NT2/D1 (cell line): ENCODE results near the gene FOXO3.

ENCODE experiments used
- DNase-seq: peaks from one replicate; pipeline ENCODE4 v3.0.0-alpha.2; 2011; ENCODE audit warnings: low read depth, low spot score
- H3K27me3 ChIP-seq: 2 replicates; pipeline ENCODE4 v1.6.0; 2011; ENCODE audit warnings: mild to moderate bottlenecking; ENCODE audit not compliant: insufficient read length, insufficient read depth
- H3K36me3 ChIP-seq: 2 replicates; pipeline ENCODE4 v1.6.1; 2011; ENCODE audit warnings: mild to moderate bottlenecking, low read length, mixed read lengths; ENCODE audit not compliant: insufficient read depth, insufficient read length
- H3K4me1 ChIP-seq: 2 replicates; pipeline ENCODE4 v1.5.1; 2011; ENCODE audit not compliant: insufficient read depth, insufficient read length
- H3K4me3 ChIP-seq: 2 replicates; pipeline ENCODE4 v1.5.1; 2011; ENCODE audit warnings: low read depth; ENCODE audit not compliant: insufficient read length
- H3K9ac ChIP-seq: 2 replicates; pipeline ENCODE4 v1.6.0; 2011; ENCODE audit warnings: low read depth; ENCODE audit not compliant: insufficient read length
- H3K9me3 ChIP-seq: 2 replicates; pipeline ENCODE4 v1.5.1; 2011; ENCODE audit warnings: mild to moderate bottlenecking, low read length; ENCODE audit not compliant: insufficient read depth
- SUZ12 ChIP-seq: IDR thresholded peaks from 2 replicates; pipeline ENCODE4 v1.6.1; 2011; ENCODE audit not compliant: insufficient read length, insufficient read depth; ENCODE audit errors: extremely low read depth
- YY1 ChIP-seq: IDR thresholded peaks from 2 replicates; pipeline ENCODE4 v1.6.1; 2011; ENCODE audit not compliant: insufficient read length, insufficient read depth
- ZNF274 ChIP-seq: IDR thresholded peaks from 2 replicates; pipeline ENCODE4 v1.6.1; 2011; ENCODE audit warnings: mild to moderate bottlenecking, low read depth, low read length

FOXO3 gene

DNA sequence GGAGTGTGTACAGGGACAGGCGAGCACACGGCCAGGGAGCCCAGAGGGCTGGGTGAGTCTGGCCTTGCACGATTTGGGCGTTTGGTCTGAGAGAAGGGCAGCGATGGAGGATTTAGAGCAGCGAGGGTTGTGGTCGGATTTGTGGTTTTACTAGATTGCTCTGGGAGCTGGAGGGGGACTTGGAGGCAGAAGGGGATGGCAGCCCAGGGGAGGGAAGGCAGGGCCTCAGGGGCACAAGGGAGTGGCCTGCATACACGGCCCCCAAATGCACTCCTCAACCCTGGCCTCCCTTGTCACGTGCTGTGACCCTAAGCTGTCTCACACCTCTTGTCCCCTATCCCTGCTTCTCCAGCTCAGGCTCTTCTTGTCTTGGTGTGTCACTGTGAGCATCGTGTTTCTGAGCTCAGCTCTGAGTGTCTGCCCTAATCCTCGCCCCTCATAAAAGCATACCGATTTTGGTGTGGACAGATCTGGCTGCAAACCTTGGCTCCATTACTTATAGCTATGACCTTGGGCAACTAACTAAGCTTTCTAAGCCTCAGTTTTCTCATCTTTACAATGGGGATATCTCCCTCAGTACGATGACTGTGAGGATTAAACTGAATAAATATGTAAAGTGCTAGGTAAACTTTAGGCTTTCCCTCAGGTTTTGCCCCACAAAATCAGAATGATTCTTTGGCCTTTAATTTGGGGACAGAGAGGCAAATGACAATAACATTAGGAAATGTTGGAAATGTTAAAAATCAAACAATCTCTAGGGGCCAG is 167.4 kb downstream of the FOXO3 start:
- peaks cover 2% of the 10 kb centered on the region for H3K4me1 ChIP-seq
- no peak for DNase-seq
- no peak overlapping the region for H3K9ac ChIP-seq
- H3K4me3 ChIP-seq = no peak overlapping the region
- TF ChIP-seq ZNF274 (no peak), YY1 (no peak), SUZ12 (no peak)
- H3K36me3 ChIP-seq = no peaks in the 10 kb centered on the region
- no peaks in the 10 kb centered on the region for H3K9me3 ChIP-seq
- H3K27me3 ChIP-seq = no peaks in the 10 kb centered on the region

DNA sequence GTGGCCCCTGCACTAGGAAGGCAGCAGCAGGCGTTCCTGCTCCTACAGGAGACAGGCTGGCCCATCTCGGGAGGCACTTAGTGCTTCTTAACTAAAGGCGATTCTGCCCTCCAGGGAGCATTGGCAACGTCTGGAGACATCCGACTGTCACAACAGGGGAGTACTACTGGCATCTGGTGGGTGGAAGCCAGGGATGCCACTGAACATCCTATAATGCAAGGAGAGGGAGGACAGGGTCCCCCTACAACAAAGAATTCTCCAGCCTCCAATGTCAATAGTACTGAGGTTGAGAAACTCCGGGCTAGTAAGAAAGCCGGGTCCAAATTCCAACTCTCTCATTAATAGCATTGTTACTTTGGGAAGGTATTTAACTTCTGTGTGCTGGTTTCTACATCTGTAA is 168.1 kb downstream of the FOXO3 start:
- Histone ChIP-seq H3K4me1 (peaks cover 2% of the 10 kb centered on the region), H3K4me3 (no peak overlapping the region), H3K27me3 (no peaks in the 10 kb centered on the region), H3K9me3 (no peaks in the 10 kb centered on the region), H3K9ac (no peak overlapping the region), H3K36me3 (no peaks in the 10 kb centered on the region)
- no peak for DNase-seq
- TF ChIP-seq YY1 (no peak), ZNF274 (no peak), SUZ12 (no peak)

DNA sequence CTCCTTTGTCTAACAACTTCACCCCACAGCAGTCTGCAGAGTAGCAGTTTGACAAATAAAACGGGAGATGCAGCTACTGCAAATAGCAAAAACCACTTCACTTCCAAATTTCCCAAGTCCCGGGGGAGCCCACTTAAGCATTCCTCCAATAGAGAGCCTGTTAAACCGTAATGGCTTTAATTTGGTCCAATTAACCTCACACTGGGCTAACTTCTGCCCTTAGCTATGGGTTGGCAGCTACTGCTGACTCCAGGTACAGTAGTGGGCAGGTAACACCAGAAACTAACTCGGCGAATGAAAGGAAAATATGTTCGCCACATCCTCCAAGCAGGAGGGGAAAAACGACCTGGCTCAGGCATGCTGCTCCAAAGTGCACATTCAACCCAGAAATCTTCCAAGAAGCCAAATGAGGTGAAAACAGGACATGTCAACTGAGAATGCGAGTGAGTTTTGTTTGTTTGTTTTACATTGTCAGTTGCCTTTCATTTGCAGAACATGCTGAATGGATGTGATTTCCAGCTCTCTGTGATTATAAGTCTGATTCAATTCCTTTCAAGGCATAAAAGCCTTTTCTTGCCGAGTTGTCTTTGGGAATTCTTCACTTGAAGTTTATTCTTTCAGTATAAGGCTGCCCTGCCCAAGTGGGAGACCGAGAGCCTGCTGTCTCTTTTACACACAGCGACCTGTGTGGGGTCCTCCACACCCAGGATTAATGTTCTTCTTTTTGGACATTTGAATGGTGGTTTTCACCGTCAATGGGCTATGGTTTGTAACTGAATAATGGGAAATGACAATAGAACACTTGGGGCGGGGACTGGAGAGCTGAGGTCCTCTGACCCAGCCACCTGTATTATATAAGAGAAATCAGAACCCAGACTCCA is 170.2 kb downstream of the FOXO3 start:
- TF ChIP-seq SUZ12 = no peak
- TF ChIP-seq ZNF274 = no peak
- TF ChIP-seq YY1 = no peak
- H3K27me3 ChIP-seq = no peaks in the 10 kb centered on the region
- peaks cover 2% of the 10 kb centered on the region for H3K4me1 ChIP-seq
- H3K36me3 ChIP-seq = no peaks in the 10 kb centered on the region
- no peaks in the 10 kb centered on the region for H3K9me3 ChIP-seq
- DNase-seq = peak; percentile 3
- H3K9ac ChIP-seq = no peak overlapping the region
- H3K4me3 ChIP-seq = no peak overlapping the region

GRCh38 chr6:108732091-108732870 is 171.6 kb downstream of the FOXO3 start:
- Histone ChIP-seq H3K4me1 (peaks cover 2% of the 10 kb centered on the region), H3K9me3 (no peaks in the 10 kb centered on the region), H3K27me3 (no peaks in the 10 kb centered on the region), H3K36me3 (no peaks in the 10 kb centered on the region), H3K9ac (no peak overlapping the region), H3K4me3 (no peak overlapping the region)
- TF ChIP-seq YY1 (no peak), SUZ12 (no peak), ZNF274 (no peak)
- peak; percentile 8 for DNase-seq

DNA sequence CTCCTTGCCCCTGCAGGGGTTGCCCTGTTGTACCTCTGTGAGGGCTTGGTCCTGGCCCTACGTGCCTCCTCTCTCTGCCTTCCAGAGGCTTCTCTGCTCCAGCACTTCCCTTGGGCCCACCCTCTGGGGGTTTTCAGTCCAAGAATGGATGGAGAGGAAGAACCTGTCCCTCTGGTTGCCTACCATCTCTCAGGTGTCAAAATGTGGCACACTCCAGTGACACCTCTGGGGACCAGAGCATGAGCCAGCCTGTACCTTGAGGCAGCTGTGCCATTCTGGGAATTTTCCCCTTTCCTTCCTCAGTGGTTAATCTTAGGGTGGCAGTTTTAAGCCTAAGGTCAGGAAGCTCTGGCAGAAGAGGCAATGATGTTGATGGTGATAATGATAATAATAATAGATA is 172.3 kb downstream of the FOXO3 start:
- H3K36me3 ChIP-seq = no peaks in the 10 kb centered on the region
- TF ChIP-seq ZNF274 (no peak), YY1 (no peak), SUZ12 (no peak)
- no peaks in the 10 kb centered on the region for H3K27me3 ChIP-seq
- no peaks in the 10 kb centered on the region for H3K9me3 ChIP-seq
- H3K4me1 ChIP-seq = peaks cover 2% of the 10 kb centered on the region
- no peak for DNase-seq
- H3K9ac ChIP-seq = no peak overlapping the region
- no peak overlapping the region for H3K4me3 ChIP-seq

GRCh38 chr6:108733706-108734265 is 173.1 kb downstream of the FOXO3 start:
- TF ChIP-seq YY1 (no peak), ZNF274 (no peak), SUZ12 (no peak)
- Histone ChIP-seq H3K27me3 (no peaks in the 10 kb centered on the region), H3K9me3 (no peaks in the 10 kb centered on the region), H3K4me1 (peaks cover 2% of the 10 kb centered on the region), H3K4me3 (no peak overlapping the region), H3K36me3 (no peaks in the 10 kb centered on the region), H3K9ac (no peak overlapping the region)
- no peak for DNase-seq
